K562 (cell line): Measurements from ENCODE around the gene RPL19. TPM values are rescaled to one million over a fixed set of nuclear protein-coding genes. Genes with fewer than 3 reads are reported as not detected.
A peak's percentile ranks its signal among the peaks of the same experiment; 100 is the strongest.

Experiments
- ATAC-seq: fragments of 200-7000 bp; cut with Tn5 transposase; 3 replicates; pipeline ENCODE4 v1.9.1; 2020; ENCODE audit warnings: moderate library complexity
- BruUV-seq: library from RNA; stranded (reverse); fragments of 400-500 nt; replicated peaks from 2 replicates; lab custom pipeline; 2021; lab: Mats Ljungman, UMichigan
- CTCF ChIA-PET: fragments of 300-600 bp; formaldehyde crosslinking; extraction: SDS; loops from one replicate; lab custom pipeline; 2021; ENCODE audit warnings: low intra/inter-chr PET ratio; lab: Yijun Ruan, JAX
- POLR2A ChIA-PET: fragments of 300-600, 350-650 bp; sonication (Branson Sonifier 250); formaldehyde crosslinking; extraction: SDS; loops from one replicate; lab custom pipeline; 2021; ENCODE audit warnings: antibody characterized with exemption, inconsistent platforms; lab: Yijun Ruan, JAX
- DNase-seq, 4 experiments: peaks; one replicate each; pipeline versions ENCODE4 v3.0.0 to v3.0.0-alpha.2; 2011 to 2018; ENCODE audit warnings: low spot score in 3 of 4, mixed read lengths in 3 of 4; ENCODE audit errors: extremely low read depth in 1 of 4
- FAIRE-seq: peaks from 2 replicates; lab custom pipeline; 2011; peaks lifted over from hg19 to GRCh38; lab: Jason Lieb, UNC
- H2AFZ ChIP-seq: 2 replicates; pipeline ENCODE4 v1.6.0; 2011; ENCODE audit warnings: low read depth, low read length, control low read depth, inconsistent platforms
- H3K27ac ChIP-seq: fragments of 200-600 bp; 3 replicates; pipeline ENCODE4 v1.8.0; 2011; ENCODE audit warnings: low read depth, mild to moderate bottlenecking, control low read depth, inconsistent platforms, low read length, moderate library complexity, mixed read lengths; ENCODE audit errors: extremely low read depth
- H3K27me3 ChIP-seq, 2 experiments: fragments of 300-600 bp in 1 of 2; 2 replicates in 1 of 2; 3 replicates in 1 of 2; pipeline versions ENCODE4 v1.6.0 to v1.8.0; 2011; ENCODE audit warnings: inconsistent platforms in 2 of 2, low read length in 2 of 2, mild to moderate bottlenecking in 1 of 2, mixed read lengths in 1 of 2, moderate library complexity in 1 of 2; ENCODE audit not compliant: control insufficient read depth in 2 of 2, insufficient read depth in 2 of 2
- H3K36me3 ChIP-seq: fragments of 300-600 bp; 3 replicates; pipeline ENCODE4 v1.8.0; 2011; ENCODE audit warnings: mild to moderate bottlenecking, low read length, inconsistent platforms; ENCODE audit not compliant: control insufficient read depth, insufficient read depth
- H3K4me1 ChIP-seq, 2 experiments: fragments of 200-600 bp in 1 of 2; replicated peaks in 1 of 2; 2 replicates in 1 of 2; 3 replicates in 1 of 2; pipeline versions ENCODE4 v1.5.1 to v1.8.0; 2011; ENCODE audit warnings: inconsistent platforms in 2 of 2, low read length in 2 of 2, mild to moderate bottlenecking in 1 of 2, mixed read lengths in 1 of 2, moderate library complexity in 1 of 2; ENCODE audit not compliant: control insufficient read depth in 2 of 2, insufficient read depth in 2 of 2
- H3K4me2 ChIP-seq: 2 replicates; pipeline ENCODE4 v1.6.1; 2011; ENCODE audit warnings: low read length, control low read depth, inconsistent platforms, mixed read lengths; ENCODE audit not compliant: insufficient read depth
- H3K4me3 ChIP-seq: fragments of 200-600 bp; sonication (generic), shearing (Covaris generic); 2 replicates; pipeline ENCODE4 v1.5.1; 2016; ENCODE audit warnings: control low read depth, inconsistent platforms
- H3K79me2 ChIP-seq: fragments of 200-600 bp; 3 replicates; pipeline ENCODE4 v1.8.0; 2011; ENCODE audit warnings: low read length, inconsistent platforms; ENCODE audit not compliant: control insufficient read depth, insufficient read depth
- H3K9ac ChIP-seq, 2 experiments: 2 replicates each; pipeline versions ENCODE4 v1.6.0 to v1.6.1; 2011; ENCODE audit warnings: low read depth in 2 of 2, low read length in 2 of 2, control low read depth in 1 of 2, inconsistent platforms in 1 of 2, mild to moderate bottlenecking in 1 of 2, mixed read lengths in 1 of 2; ENCODE audit not compliant: insufficient read depth in 1 of 2
- H3K9me1 ChIP-seq: one replicate; pipeline ENCODE4 v1.6.0; 2011; ENCODE audit warnings: inconsistent platforms, mild to moderate bottlenecking, low read length, moderate library complexity; ENCODE audit not compliant: control insufficient read depth, insufficient read depth
- H3K9me3 ChIP-seq: replicated peaks from 2 replicates; pipeline ENCODE4 v1.5.1; 2011; ENCODE audit warnings: low read depth, low read length, inconsistent platforms; ENCODE audit not compliant: control insufficient read depth, insufficient read depth
- H4K20me1 ChIP-seq: replicated peaks from 2 replicates; pipeline ENCODE4 v1.6.1; 2011; ENCODE audit warnings: low read length, inconsistent platforms, mixed read lengths; ENCODE audit not compliant: control insufficient read depth, insufficient read depth
- ARNT ChIP-seq, 2 experiments: fragments of 450-650 bp; IDR thresholded peaks; 2 replicates each; pipeline ENCODE4 v1.6.1; 2016; ENCODE audit warnings: mild to moderate bottlenecking in 1 of 2
- ETS1 ChIP-seq: conservative IDR thresholded peaks from 2 replicates; pipeline ENCODE4 v1.6.1; 2011; ENCODE audit warnings: low read depth, mild to moderate bottlenecking, low read length; ENCODE audit not compliant: control insufficient read depth
- MTF1 ChIP-seq: fragments of 250-450 bp; sonication (Bioruptor Pico); IDR thresholded peaks from 2 replicates; pipeline ENCODE4 v1.9.0; 2021; ENCODE audit warnings: moderate library complexity, mild to moderate bottlenecking, inconsistent platforms, borderline replicate concordance
- NFE2L1 ChIP-seq: fragments of 450-650 bp; IDR thresholded peaks from 2 replicates; pipeline ENCODE4 v1.6.1; 2016; ENCODE audit warnings: missing genetic modification characterization, low read depth, mild to moderate bottlenecking, missing compliant biosample characterization, moderate library complexity, borderline replicate concordance
- PATZ1 ChIP-seq: fragments of 250-450 bp; sonication (Bioruptor Pico); IDR thresholded peaks from 2 replicates; pipeline ENCODE4 v1.5.0; 2020; ENCODE audit warnings: mild to moderate bottlenecking, borderline replicate concordance
- RCOR1 ChIP-seq, 2 experiments: IDR thresholded peaks; 2 replicates each; pipeline ENCODE4 v1.6.1; 2012; ENCODE audit warnings: low read depth in 2 of 2, low read length in 2 of 2, borderline replicate concordance in 1 of 2, improper control_type of control experiment in 1 of 2
- TFAP4 ChIP-seq: sonication (generic); formaldehyde crosslinking; IDR thresholded peaks from 2 replicates; pipeline ENCODE4 v1.8.0; 2022; ENCODE audit warnings: missing genetic modification reagents, mild to moderate bottlenecking, moderate library complexity, borderline replicate concordance
- ZMIZ1 ChIP-seq, 2 experiments: fragments of 150-350 bp in 1 of 2; IDR thresholded peaks; 2 replicates each; pipeline ENCODE4 v1.6.1; 2012 to 2016; ENCODE audit warnings: low read depth in 2 of 2, low read length in 2 of 2, mild to moderate bottlenecking in 1 of 2, moderate library complexity in 1 of 2
- WGBS: fragments of 100-300 bp; shearing (Covaris generic); methylation state at CpG from one replicate; pipeline ENCODE4 v1.1.6; 2016; ENCODE audit warnings: low coverage, mixed read lengths; ENCODE audit not compliant: insufficient coverage; ENCODE audit errors: missing lambda C conversion rate; 5-methylcytosine and 5-hydroxymethylcytosine counted together
- in situ Hi-C: fragments of 300-500 bp; cut with MboI; formaldehyde crosslinking; loops from 4 replicates; pipeline ENCODE4 v1.15.0; 2018; ENCODE audit warnings: inconsistent platforms, mixed read lengths
- intact Hi-C: fragments of 100-400 bp; cut with micrococcal nuclease; formaldehyde crosslinking; loops from 2 replicates; pipeline ENCODE4 v1.14.2; 2022
- polyA plus RNA-seq, 8 experiments: library from polyadenylated mRNA; depleted of rRNA in 4 of 8; stranded (reverse) in 5 of 8; unstranded in 3 of 8; fragments of >200 nt; fragmentation: Nextera tagmentation in 2 of 8; fragmentation: Illumina TruSeq in 1 of 8; extraction: Ambion mirVana in 2 of 8; extraction: Trizol in 1 of 8; gene quantifications; 2 replicates each; pipeline versions ENCODE4 v1.2.1 to v1.2.3, GENCODE V29; 2011 to 2014; ENCODE audit warnings: inconsistent platforms in 1 of 8, missing spikeins in 1 of 8
- total RNA-seq, 7 experiments: library from RNA; depleted of rRNA in 6 of 7; stranded (reverse); fragments of >200 nt in 6 of 7; fragmentation: Illumina TruSeq in 2 of 7; extraction: Trizol in 2 of 7; gene quantifications; 2 replicates each; pipeline versions ENCODE4 v1.2.1 to v1.2.3, GENCODE V29; 2011 to 2021; ENCODE audit warnings: low replicate concordance in 1 of 7

The RPL19 gene
- total and polyA plus RNA-seq, 9 of the 15 experiments (the other 6 are each of a cell fraction or from before 2014, with no cell fraction given): 2,263 to 4,614 (median 3,727) TPM

GRCh38 chr17:39151943-39152818 lies 47.9 kb upstream of the RPL19 start (continued):
- TF ChIP-seq NFE2L1 (tag): no peak
- TF ChIP-seq, all 486 proteins: peak for 5

- in situ Hi-C loops: no loop called here
- peak; percentile 73 for ATAC-seq
- peak overlapping the region; percentile 84 to 96 for H3K9ac ChIP-seq
- peaks cover 8 to 27% of the 10 kb centered on the region in 2 experiments; a peak in 2 of 5 replicates for H3K4me1 ChIP-seq
- ChIA-PET POLR2A (interaction anchor here (0.5 to 1.4 kb wide), 10 partner anchors 11 to 396 kb away, joined by 3 to 4 read pairs (median 3); no protein-coding TSS in a partner anchor), CTCF (interaction anchor here (0.6 to 2.9 kb wide), 4 partner anchors 84 to 419 kb away, joined by 3 to 43 read pairs (median 8); no protein-coding TSS in a partner anchor)
- intact Hi-C loops: loop anchor here (1.0 to 10.0 kb wide), 5 partner anchors 86 to 399 kb away; partner anchors contain the start of gene PSMB3
- H3K9me1 ChIP-seq: no peaks in the 10 kb centered on the region
- H4K20me1 ChIP-seq: peaks cover 4% of the 10 kb centered on the region; the same call in 1 of the 2 replicates
- H3K36me3 ChIP-seq: no peaks in the 10 kb centered on the region
- DNase-seq: peak; percentile 70 to 87 (median 73)
- peak overlapping the region; percentile 100 for H3K4me2 ChIP-seq
- H2AFZ ChIP-seq: peak overlapping the region; percentile 95
- peak overlapping the region; percentile 90 for H3K4me3 ChIP-seq
- no TSS peak for BruUV-seq
- peak overlapping the region; percentile 73 for H3K27ac ChIP-seq
- H3K27me3 ChIP-seq: peaks cover 7 to 27% of the 10 kb centered on the region in 2 experiments; a peak in 4 of 5 replicates
- no peaks in the 10 kb centered on the region for H3K79me2 ChIP-seq
- under 1% methylated on average over 16 of the region's 16 CpGs for WGBS
- H3K9me3 ChIP-seq: no peaks in the 10 kb centered on the region
- peak; percentile 79 for FAIRE-seq
- TF ChIP-seq PATZ1 (CRISPR knock-in tag) (no peak), RCOR1 (IDR thresholded peaks at IDR 0.05; ENCODE audit: borderline replicate concordance in 1 of 2, low read depth in 2 of 2, low read length in 2 of 2) (peak; percentile 22 to 27; a peak in 1 of 4 replicates), ETS1 (peak; percentile 92), ARNT (IDR thresholded peaks at IDR 0.05) (peak in 1 of 2 experiments; percentile 55; a peak in 2 of 4 replicates), ZMIZ1 (IDR thresholded peaks at IDR 0.05; ENCODE audit: low read depth in 2 of 2, low read length in 2 of 2) (0 out of 4 replicates have a peak, but pooled peaks of 1 of the 2 experiments have one; percentile 48), TFAP4 (CRISPR knock-in tag) (no peak), MTF1 (CRISPR knock-in tag) (no peak)
Measured at GRCh38 chr17:39153599-39154051, 46.5 kb upstream of the RPL19 start.
